ENCODE measurements around the gene ABCB11. TPM values are rescaled to one million over a fixed set of nuclear protein-coding genes. Genes with fewer than 3 reads are reported as not detected.

ABCB11 gene
- total RNA-seq, 1 donor = not detected

GRCh38 chr2:168951871-168952270, 79.3 kb downstream of the ABCB11 start:
- DNase-seq (ENCODE audit: insufficient read length, low spot score, missing footprints) = no peak
- Histone ChIP-seq H4K20me1 (ENCODE audit: insufficient read depth, low read length) (no peaks in the 10 kb centered on the region), H3K79me2 (ENCODE audit: insufficient read depth, low read length) (no peaks in the 10 kb centered on the region), H3K27ac (ENCODE audit: low read depth, low read length) (no peak overlapping the region), H3K36me3 (ENCODE audit: insufficient read depth, low read length) (no peaks in the 10 kb centered on the region), H3K4me1 (ENCODE audit: insufficient read depth, low read length) (no peaks in the 10 kb centered on the region), H2AFZ (ENCODE audit: low read length) (no peak overlapping the region), H3K4me3 (ENCODE audit: insufficient read depth, low read length) (no peak overlapping the region), H3K9me3 (ENCODE audit: low read depth, low read length) (no peaks in the 10 kb centered on the region), H3K27me3 (ENCODE audit: insufficient read depth, low read length) (no peaks in the 10 kb centered on the region), H3K4me2 (ENCODE audit: insufficient read depth, low read length) (no peak overlapping the region)
- no peak for TF ChIP-seq CTCF (IDR thresholded peaks at IDR 0.05; ENCODE audit: extremely low read depth, low read depth, low read length)

- Histone ChIP-seq H3K9me3 (ENCODE audit: low read depth, low read length) (no peaks in the 10 kb centered on the region), H2AFZ (ENCODE audit: low read length) (no peak overlapping the region), H3K4me2 (ENCODE audit: insufficient read depth, low read length) (no peak overlapping the region), H3K27me3 (ENCODE audit: insufficient read depth, low read length) (peaks cover 11% of the 10 kb centered on the region), H3K4me3 (ENCODE audit: insufficient read depth, low read length) (no peak overlapping the region), H3K4me1 (ENCODE audit: insufficient read depth, low read length) (no peaks in the 10 kb centered on the region), H4K20me1 (ENCODE audit: insufficient read depth, low read length) (no peaks in the 10 kb centered on the region), H3K27ac (ENCODE audit: low read depth, low read length) (no peak overlapping the region), H3K79me2 (ENCODE audit: insufficient read depth, low read length) (no peaks in the 10 kb centered on the region), H3K36me3 (ENCODE audit: insufficient read depth, low read length) (no peaks in the 10 kb centered on the region)
- no peak for DNase-seq (ENCODE audit: insufficient read length, low spot score, missing footprints)
- no peak for TF ChIP-seq CTCF (IDR thresholded peaks at IDR 0.05; ENCODE audit: extremely low read depth, low read depth, low read length)
These were observed 81.8 kb downstream of the ABCB11 start for GRCh38 chr2:168949324-168949723.

GRCh38 chr2:168948621-168949212, 82.4 kb downstream of the ABCB11 start:
- Histone ChIP-seq H3K79me2 (ENCODE audit: insufficient read depth, low read length) (no peaks in the 10 kb centered on the region), H3K36me3 (ENCODE audit: insufficient read depth, low read length) (no peaks in the 10 kb centered on the region), H3K27me3 (ENCODE audit: insufficient read depth, low read length) (peaks cover 11% of the 10 kb centered on the region), H3K4me3 (ENCODE audit: insufficient read depth, low read length) (no peak overlapping the region), H3K4me2 (ENCODE audit: insufficient read depth, low read length) (no peak overlapping the region), H4K20me1 (ENCODE audit: insufficient read depth, low read length) (no peaks in the 10 kb centered on the region), H2AFZ (ENCODE audit: low read length) (peak overlapping the region; percentile 63), H3K9me3 (ENCODE audit: low read depth, low read length) (no peaks in the 10 kb centered on the region), H3K27ac (ENCODE audit: low read depth, low read length) (no peak overlapping the region), H3K4me1 (ENCODE audit: insufficient read depth, low read length) (no peaks in the 10 kb centered on the region)
- peak; percentile 79 for TF ChIP-seq CTCF (IDR thresholded peaks at IDR 0.05; ENCODE audit: extremely low read depth, low read depth, low read length)
- DNase-seq (ENCODE audit: insufficient read length, low spot score, missing footprints) = no peak

- no peak for DNase-seq (ENCODE audit: insufficient read length, low spot score, missing footprints)
- H3K4me2 ChIP-seq (ENCODE audit: insufficient read depth, low read length) = no peak overlapping the region
- no peaks in the 10 kb centered on the region for H3K9me3 ChIP-seq (ENCODE audit: low read depth, low read length)
- no peaks in the 10 kb centered on the region for H3K36me3 ChIP-seq (ENCODE audit: insufficient read depth, low read length)
- H2AFZ ChIP-seq (ENCODE audit: low read length) = no peak overlapping the region
- no peak overlapping the region for H3K4me3 ChIP-seq (ENCODE audit: insufficient read depth, low read length)
- TF ChIP-seq CTCF (IDR thresholded peaks at IDR 0.05; ENCODE audit: extremely low read depth, low read depth, low read length) = no peak
- H3K4me1 ChIP-seq (ENCODE audit: insufficient read depth, low read length) = no peaks in the 10 kb centered on the region
- H3K79me2 ChIP-seq (ENCODE audit: insufficient read depth, low read length) = no peaks in the 10 kb centered on the region
- H3K27me3 ChIP-seq (ENCODE audit: insufficient read depth, low read length) = peaks cover 11% of the 10 kb centered on the region
- H4K20me1 ChIP-seq (ENCODE audit: insufficient read depth, low read length) = no peaks in the 10 kb centered on the region
- no peak overlapping the region for H3K27ac ChIP-seq (ENCODE audit: low read depth, low read length)
These were observed 85.6 kb downstream of the ABCB11 start for GRCh38 chr2:168945508-168945907.
